Cortex of kidney (tissue), 1 donor: ENCODE results near the gene TARS3.
"Not testable (repeated sequence)": the region's sequence is repeated elsewhere in the genome, so short reads cannot be mapped to it uniquely, and the experiment has no call there.

Experiments used
- DNase-seq: peaks from one replicate; lab custom pipeline; 2025; lab: John Stamatoyannopoulos, UW

The TARS3 gene

GRCh38 chr15:101654624-101655337, 69.5 kb downstream of the TARS3 start:
- DNase-seq: not testable (repeated sequence)

DNA sequence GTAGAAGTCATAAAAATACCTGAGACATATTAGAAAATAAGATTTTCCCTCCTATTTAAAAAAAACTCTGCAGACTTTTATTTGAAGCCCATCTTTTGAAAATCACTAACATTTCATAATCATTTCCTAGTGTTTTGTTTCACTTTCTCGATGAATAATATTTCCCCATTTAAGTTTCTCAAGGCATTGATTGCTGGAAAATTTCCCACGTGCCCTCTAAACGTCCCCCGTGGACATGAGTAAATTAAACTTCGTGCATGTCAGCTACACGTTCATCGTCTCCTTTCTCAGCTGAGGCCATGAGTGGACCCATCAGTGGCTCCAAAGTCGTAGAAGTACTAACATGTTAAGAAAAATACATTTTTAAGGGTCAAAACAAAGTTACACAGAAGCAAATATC, 70.1 kb downstream of the TARS3 start:
- DNase-seq: no peak

GRCh38 chr15:101652786-101653430, 71.4 kb downstream of the TARS3 start:
- no peak for DNase-seq

DNA sequence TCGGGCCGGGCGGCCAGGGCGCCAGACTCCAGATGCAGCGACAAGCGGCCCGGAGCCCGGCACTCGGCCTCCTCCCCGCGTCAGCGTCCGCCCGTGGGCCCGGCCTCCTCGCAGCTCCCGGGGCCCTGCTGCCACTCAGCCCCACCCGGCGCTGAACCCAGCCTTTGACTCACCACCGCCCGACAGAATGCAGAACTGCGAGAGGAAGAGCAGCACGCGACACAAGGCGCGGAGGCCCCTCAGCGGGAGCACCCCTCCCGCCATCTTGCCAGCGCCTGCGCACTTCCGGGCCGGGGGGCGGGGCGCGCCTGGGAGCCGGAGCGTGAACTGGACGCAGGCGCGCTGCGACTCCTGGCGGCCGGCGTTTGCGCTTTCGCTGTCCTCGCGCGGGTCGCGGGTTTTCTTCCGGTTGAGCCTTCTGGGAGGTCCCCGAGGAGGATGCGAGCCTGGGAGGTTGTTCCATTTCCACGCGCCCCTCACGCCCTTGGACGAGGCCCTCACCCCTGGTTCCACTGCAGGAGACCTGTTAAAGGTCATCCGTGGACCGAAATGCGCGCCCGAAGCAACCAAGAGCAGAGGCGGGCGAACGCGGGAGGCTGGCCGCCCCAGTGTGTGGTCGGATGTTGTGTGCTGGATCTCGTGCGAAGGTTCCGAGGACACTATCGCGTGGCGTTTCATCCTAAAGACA, 72.0 kb downstream of the TARS3 start, which contains the start of gene TM2D3:
TM2D3 (minus strand) TSS at position 284 of the 688 bp plus-strand sequence; CDS start at position 264, 20 bp downstream.
- DNase-seq: peak; percentile 26

- no peak for DNase-seq
Measured at GRCh38 chr15:101651554-101652097, 72.6 kb downstream of the TARS3 start.

- DNase-seq: no peak
Measured at GRCh38 chr15:101650145-101650544, 74.1 kb downstream of the TARS3 start.

GRCh38 chr15:101648356-101648755, 75.9 kb downstream of the TARS3 start:
- no peak for DNase-seq

DNA sequence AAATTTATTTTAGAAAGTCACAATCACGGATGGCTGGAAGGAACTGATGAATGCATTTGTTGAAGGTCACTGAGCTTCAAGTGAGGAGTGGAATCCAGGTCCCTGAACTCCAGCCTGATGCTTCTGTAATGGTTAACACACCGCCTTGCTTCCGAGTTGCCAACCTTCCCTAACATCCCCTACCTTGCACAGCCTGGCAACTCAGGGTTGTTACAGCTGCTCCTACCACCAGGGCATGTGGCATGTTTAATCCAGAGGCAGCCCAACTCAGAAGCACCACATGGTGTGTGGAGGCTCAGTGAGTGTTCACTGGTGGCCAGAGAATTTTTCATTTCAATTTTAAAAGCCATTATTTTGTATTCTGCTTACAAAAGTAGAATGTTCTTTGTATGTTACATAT, 77.0 kb downstream of the TARS3 start:
- no peak for DNase-seq

DNA sequence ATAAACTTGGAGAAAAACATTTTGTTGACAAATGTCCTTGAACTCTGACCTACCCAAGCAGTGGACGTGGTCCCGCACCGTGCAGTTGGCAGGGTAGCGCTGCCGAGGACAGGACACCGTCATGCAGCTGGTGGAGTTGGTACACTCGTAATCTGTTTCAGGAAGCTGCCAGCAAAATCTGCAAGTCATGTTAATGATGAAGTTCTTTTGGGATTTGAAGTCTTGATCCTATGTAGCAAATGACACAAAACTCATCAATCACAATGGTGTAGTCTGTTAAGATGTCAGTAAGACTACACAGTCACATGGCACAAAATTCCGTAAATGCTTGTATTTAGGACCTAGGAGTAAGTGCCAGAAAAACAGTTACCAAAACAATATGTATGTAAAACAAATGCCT, 77.6 kb downstream of the TARS3 start:
- DNase-seq: no peak

DNA sequence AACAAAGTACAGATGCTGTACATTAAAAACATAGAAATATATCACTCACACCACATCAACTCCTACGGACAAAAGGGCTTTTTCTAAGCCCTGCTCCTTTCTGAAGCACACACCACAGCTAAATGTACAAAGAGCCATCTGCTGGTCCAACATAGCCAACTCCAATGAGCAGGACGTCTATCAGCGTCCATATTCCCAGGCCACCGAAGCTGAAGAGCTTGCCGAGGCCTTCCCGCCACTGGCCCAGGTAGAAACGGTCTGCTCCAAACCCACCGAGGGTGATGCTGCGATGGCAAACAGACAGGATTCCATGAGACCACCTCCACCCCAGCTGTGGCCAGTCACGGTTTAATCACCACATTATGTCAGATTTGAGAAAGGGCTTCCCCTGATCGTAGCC, 81.9 kb downstream of the TARS3 start:
- DNase-seq: no peak

- no peak for DNase-seq
Measured at GRCh38 chr15:101641894-101642293, 82.4 kb downstream of the TARS3 start.

GRCh38 chr15:101641129-101641764, 83.0 kb downstream of the TARS3 start:
- DNase-seq: no peak

- no peak for DNase-seq
Measured at GRCh38 chr15:101639667-101640066, 84.6 kb downstream of the TARS3 start.

- no peak for DNase-seq
Measured at GRCh38 chr15:101637919-101638318, 86.4 kb downstream of the TARS3 start.

DNA sequence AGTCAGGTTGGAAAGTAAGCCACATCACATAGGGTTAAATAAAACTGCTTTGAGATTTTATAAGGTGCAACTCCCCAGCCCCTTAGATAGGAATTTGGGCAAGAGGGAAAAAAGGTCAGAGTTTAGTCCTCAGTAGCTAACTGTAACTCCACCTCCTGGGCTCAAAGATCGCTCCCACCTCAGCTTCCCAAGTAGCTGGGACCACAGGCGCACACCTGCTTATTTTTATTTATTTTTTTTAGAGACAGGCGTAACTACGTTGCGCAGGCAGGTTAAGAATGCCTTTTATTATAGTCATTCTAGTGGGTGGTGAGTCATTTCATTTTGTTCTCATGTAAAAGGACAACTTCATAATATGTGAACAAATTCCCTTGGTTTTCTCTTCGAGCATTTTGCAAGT, 86.8 kb downstream of the TARS3 start:
- DNase-seq: no peak

- no peak for DNase-seq
Measured at GRCh38 chr15:101637038-101637437, 87.2 kb downstream of the TARS3 start.

DNA sequence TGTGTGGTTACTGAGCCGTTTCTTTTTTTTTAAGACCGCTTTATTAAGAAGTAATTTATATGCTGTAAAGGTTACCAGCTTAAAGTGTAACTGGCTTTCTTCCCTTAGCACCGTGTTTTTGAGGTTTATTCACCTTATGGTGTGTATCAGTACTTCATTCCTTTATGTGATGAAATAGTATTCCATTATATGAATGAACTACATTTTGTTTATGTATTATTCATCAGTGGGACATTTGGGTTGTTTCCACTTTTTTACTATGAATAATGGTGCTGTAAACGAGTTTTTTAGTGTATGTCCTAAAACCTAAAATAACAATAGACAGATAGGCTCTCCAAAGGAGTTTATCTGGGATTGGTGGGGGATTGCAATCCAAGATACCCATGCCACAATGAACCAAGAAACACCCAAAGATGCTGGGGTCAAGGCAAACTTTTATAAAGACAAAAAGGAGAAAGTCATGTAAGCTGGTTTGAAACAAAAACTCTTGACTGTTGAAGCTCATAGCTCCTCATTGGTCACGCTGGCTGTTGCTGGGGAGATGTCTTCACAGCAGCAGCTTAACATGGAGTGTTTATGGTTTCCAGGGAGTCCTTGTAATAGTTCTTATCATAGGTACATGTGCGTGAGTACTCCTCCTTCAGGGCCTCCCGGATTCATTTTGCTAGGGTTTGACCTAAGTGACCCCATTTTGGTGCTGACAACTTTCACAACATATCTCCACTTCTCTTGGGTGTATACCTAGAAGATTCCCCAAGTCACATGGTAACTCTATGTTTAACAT, 88.1 kb downstream of the TARS3 start:
- DNase-seq: no peak

GRCh38 chr15:101633356-101633755, 90.9 kb downstream of the TARS3 start:
- DNase-seq: no peak

- DNase-seq: not testable (repeated sequence)
Measured at GRCh38 chr15:101626729-101627128, 97.5 kb downstream of the TARS3 start.

- DNase-seq: no peak
Measured at GRCh38 chr15:101625980-101626379, 98.3 kb downstream of the TARS3 start.

DNA sequence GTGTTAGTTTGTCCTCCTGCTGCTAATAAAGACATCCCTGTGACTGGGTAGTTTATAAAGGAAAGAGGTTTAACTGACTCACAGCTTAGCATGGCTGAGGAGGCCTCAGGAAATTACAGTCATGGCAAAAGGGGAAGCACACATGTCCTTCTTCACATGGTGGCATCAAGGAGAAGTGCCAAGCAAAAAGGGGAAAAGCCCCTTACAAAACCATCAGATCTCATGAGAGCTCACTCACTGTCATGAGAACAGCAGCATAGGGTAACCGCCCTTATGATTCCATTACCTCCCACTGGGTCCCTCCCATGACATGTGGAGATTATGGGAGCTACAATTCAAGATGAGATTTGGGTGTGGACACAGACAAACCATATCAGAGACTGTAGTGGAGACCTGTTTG, 99.1 kb downstream of the TARS3 start:
- DNase-seq: no peak
